ENCODE results near the gene TRIM67.
"Not testable (repeated sequence)": the region's sequence is repeated elsewhere in the genome, so short reads cannot be mapped to it uniquely, and the experiment has no call there.

TRIM67 gene

GRCh38 chr1:231203259-231204057 is 41.6 kb downstream of the TRIM67 start:
- no peak for DNase-seq (ENCODE audit: low spot score)

- no peak for DNase-seq (ENCODE audit: low spot score)
These were observed 45.0 kb downstream of the TRIM67 start for GRCh38 chr1:231206856-231207255.

DNA sequence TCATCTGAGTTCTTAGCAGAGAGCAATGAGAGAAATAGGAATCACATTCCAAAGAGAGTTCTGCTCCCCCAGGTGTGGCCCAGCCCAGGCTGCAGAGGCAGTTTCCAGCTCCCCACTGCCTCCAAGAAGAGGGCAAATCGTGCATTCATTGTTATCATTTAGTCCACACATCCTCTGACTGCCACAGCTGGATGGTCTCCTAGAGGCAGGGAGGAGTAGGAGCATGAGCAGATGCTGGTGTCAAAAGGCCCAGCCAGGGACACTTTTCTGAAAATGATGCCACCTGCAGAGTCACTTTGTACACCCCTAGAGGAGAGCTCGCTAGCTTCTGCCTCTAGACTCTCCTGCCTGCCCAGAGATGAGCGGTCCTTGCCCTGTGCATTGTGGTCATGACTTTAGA is 45.6 kb downstream of the TRIM67 start:
- DNase-seq (ENCODE audit: low spot score): no peak

DNA sequence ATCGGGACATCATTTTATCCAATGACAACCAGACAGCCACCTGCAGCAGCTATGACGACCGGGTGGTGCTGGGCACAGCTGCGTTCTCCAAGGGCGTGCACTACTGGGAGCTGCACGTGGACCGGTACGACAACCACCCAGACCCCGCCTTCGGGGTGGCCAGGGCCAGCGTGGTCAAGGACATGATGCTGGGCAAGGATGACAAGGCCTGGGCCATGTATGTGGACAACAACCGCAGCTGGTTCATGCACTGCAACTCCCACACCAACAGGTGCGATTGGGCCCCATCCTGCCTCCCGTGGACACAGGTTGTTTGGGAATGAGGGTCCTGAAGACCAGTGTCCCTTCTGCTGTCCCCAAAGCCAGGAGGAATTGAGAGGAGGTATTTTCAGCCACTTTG is 47.1 kb downstream of the TRIM67 start:
- DNase-seq (ENCODE audit: low spot score): no peak

DNA sequence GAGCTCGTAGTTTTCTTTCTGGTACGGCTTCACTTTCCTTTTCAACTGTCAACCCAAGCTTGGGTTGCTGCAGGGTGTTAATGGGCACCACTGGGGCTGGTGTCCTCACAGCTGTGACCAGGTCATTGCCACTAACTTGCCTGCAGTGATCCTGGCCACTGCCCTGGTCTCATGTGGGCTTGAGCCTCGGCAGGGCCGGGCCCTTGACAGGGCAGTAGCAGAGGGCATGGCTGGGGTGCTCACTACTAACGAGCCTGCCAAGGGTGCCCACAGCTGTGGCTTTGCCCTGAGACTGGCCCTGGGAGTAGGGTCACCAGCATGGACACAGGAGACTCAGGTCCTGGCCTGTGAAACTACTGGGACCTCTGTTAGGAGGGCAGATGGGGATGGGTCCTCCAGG is 47.7 kb downstream of the TRIM67 start:
- DNase-seq (ENCODE audit: low spot score): no peak

GRCh38 chr1:231210126-231210525 is 48.3 kb downstream of the TRIM67 start:
- no peak for DNase-seq (ENCODE audit: low spot score)

- DNase-seq (ENCODE audit: low spot score): peak; percentile 89
These were observed 49.4 kb downstream of the TRIM67 start for GRCh38 chr1:231211005-231211857.

DNA sequence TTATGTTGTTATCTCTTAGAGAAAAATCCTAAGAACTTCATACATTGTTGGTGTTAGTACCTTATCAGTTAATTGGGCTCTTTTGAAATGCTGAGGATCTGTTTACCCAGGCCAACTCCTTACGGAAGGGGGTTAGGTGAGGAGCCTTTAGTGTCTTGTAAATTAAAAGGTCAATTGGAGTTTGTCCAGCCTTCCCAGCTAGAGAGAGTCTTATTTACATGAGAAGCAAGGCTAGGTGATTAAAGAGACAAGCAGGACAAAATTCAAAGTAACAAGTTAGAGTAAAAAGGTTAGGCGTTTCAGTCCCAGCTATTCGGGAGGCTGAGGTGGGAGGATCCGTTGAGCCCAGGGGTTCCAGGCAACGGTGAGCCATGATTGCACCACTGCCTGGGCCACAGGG is 50.4 kb downstream of the TRIM67 start:
- DNase-seq (ENCODE audit: low spot score): not testable (repeated sequence)

GRCh38 chr1:231213831-231214573 is 52.1 kb downstream of the TRIM67 start:
- no peak for DNase-seq (ENCODE audit: low spot score)

DNA sequence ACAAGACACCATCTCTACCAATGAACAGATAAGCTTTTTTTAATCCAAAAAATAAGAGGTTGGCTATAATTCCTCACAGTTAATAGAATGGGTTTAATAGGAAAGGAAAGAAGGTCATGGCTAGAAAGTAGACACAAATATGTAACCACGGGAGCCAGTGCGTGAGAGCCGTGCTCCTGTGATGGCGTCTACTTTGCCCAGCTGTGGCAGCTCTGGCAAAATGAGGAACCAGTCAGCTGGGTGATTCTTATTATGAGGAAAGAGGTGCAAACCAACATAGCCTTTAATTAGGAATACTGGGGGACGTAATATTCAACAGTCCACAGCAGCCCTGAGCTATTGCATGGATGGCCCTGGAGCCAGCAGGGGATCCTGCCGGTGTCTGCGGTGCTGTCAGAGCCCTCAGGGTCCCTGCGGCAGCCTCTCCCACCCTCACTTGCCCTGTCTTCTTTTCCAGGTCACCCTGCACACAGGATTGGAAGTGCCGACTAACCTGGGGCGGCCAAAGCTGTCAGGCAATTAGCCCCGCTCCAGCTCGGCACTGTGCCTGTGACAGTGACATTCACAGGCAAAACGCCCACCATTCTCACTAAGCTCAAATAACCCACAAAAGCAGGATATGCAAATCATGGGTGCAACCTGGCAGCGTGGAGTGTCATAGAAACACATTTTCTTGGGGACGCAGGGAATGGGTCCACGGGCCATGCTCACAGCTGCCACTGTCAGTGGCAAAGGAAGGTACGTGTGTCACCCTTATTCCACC is 53.2 kb downstream of the TRIM67 start:
- peak; percentile 48 for DNase-seq (ENCODE audit: low spot score)

- DNase-seq (ENCODE audit: low spot score): no peak
These were observed 54.0 kb downstream of the TRIM67 start for GRCh38 chr1:231215681-231216385.

DNA sequence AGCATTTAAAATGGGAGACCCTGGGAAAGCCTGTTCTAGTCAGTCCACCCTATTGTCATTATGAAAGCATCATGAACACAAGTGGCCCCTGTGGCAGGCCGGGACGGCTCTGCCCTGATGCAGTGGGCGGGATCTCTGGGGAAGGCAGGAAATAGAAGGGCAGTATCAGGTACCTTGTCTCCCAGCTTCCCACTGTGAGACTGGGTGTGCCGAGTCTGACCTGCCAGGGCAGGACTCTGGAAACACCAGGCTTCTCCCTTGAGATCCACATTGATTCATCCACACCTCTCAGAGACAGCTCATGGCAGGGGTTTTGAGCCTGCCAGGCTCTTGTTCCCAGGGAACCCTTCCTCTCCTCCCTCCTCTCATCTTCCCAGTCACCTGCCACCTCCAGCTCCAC is 54.6 kb downstream of the TRIM67 start:
- no peak for DNase-seq (ENCODE audit: low spot score)

DNA sequence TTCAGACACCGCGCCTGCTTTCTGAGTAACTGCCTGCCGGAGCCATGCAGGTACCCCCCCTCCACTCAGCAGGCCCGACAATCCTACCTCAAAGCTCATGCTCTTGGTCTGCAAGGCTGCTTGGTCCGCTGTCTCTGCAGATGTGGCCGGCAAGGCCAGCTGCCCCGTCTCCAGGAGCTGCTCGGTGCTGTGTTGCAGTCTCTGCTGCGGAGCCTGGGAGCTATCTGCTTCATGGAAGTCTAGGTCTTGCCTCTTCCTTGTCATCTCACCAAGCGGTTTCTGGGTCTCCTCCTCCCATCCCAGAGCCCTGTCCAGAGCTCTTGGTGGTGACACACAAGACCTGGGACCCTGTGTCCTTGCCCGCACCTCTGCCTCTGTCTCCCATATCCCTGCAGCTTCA is 55.2 kb downstream of the TRIM67 start:
- no peak for DNase-seq (ENCODE audit: low spot score)

DNA sequence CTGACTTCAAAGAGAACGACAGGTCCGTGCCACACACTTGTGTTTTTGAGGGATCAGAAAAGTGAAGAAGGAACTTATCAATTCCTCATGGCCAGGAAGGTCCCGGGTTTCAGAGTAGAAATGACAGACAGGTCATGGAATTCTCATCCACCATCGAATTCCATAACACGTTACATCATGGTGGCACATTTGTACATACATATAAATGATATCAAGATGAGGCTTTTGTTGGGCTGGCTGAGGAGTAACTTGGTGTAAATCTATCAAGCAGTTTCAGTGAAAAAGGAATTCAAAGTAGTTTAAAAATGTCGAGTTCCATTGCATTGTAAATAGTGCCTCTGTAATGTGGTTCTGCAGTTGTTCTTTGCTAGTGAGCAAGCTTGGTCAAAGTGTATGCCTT is 56.2 kb downstream of the TRIM67 start:
- DNase-seq (ENCODE audit: low spot score): no peak

GRCh38 chr1:231219422-231220401 is 57.9 kb downstream of the TRIM67 start:
- DNase-seq (ENCODE audit: low spot score): no peak

DNA sequence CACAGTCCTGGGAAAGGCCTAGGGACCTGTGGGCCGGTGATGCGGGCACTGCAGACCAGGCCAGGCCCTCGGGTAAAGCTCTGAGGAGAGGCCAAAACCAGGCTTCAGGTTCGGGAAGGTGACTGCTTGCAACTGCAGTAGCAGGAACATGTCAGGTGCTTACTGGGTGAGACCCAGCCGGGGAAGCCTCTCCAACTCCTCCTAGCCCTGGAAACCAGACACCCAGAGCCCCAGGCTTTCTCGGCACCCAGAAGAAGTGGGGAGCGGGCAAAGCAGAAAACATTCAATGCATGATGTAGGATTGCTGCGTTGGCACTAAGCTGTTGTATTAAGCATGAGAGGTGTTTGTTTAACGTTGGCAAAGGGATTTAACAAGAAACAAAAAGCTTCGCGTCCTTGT is 58.9 kb downstream of the TRIM67 start:
- no peak for DNase-seq (ENCODE audit: low spot score)

DNA sequence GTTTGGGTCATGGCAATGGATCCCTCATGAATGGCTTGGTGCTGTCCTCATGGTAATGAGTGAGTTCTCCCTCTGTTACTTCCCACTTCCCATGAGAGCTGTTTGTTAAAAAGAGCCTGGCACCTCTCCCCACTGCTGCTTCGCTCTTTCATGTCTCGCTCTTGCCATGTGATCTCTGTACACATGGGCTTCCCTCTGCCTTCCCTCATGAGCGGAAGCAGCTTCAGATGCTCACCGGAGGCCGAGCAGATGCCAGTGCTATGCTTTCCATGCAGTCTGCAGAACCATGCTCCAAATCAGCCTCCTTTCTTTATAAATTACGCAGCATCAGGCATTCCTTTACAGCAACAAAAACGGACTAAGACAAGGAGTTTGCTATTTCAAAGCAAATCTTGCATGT is 64.3 kb downstream of the TRIM67 start:
- no peak for DNase-seq (ENCODE audit: low spot score)

DNA sequence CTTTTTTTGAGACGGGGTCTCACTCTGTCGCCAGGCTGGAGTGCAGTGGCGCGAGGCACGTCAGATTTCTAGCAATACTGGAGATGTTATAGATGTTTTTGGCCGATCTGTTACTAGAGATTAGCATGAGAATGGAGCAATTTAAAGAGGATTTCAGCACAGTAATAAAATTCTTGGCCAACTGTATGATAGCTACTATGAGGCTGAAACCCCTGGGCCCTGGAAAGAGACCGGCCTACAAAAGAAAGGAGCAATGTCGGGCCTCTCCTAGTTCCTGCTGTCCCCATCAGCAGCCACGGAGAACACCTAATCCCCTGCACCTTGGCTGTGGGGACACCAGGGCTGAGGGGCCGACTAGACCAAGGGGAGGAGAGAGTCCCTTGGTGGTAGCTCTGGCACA is 69.7 kb downstream of the TRIM67 start:
- no peak for DNase-seq (ENCODE audit: low spot score)

DNA sequence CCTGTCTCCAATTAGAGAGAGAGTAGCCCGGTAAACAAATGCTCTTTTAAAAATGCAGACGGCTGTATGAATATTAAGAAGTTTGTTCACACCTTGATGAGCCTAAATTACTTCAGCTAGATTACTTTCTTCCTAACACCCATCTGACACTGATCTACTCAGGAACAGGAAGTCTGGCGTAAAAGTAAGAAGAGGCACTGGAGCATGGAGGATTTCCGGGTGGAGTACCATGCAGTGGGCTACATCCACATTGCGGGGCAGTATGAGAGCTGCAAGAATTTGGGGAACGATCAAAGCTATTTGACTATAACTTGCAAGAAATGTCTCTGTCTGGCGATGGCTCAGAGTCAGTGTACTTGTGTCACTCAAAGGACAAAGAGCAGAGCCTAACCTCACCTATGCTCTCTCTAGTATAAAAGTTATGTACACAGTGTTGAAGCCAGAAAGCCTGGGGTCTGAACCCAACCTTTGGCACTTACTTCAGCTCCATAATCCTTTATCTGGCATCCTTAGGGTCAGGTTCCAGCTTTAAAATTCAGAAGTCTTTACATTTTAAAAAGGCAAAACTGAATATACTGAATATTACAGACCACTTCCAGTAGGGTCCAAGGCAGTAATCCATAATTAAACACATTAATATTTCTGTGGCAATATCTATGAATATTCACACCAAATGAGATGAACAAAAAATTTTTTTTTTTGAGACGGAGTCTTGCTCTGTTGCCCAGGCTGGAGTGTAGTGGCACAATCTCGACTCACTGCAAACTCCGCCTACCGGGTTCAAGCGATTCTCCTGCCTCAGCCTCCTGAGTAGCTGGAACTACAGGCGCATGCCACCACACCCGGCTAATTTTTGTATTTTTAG is 71.2 kb downstream of the TRIM67 start:
- peak; percentile 26 for DNase-seq (ENCODE audit: low spot score)

Data from germinal center (tissue), 1 donor.